B cell (primary cell): ENCODE data around the gene RUBCNL. TPM values are rescaled to one million over a fixed set of nuclear protein-coding genes. Genes with fewer than 3 reads are reported as not detected.

Experiments used
- ATAC-seq: fragments of 200-7000 bp; cut with Tn5 transposase; one replicate; pipeline ENCODE4 v1.10.0; 2021; ENCODE audit warnings: low read depth, mild to moderate bottlenecking, moderate number of reproducible peaks, moderate library complexity
- CTCF ChIA-PET: fragments of 350-600 bp; sonication (Branson Sonifier 250); formaldehyde crosslinking; loops from one replicate; lab custom pipeline; 2021; ENCODE audit warnings: antibody characterized with exemption, inconsistent platforms; lab: Charles Lee
- POLR2A ChIA-PET: fragments of 350-600 bp; sonication (Branson Sonifier 250); formaldehyde crosslinking; loops from one replicate; lab custom pipeline; 2021; ENCODE audit warnings: antibody characterized with exemption; lab: Charles Lee
- DNase-seq: peaks from one replicate; pipeline ENCODE4 v3.0.0; 2013
- H2AFZ ChIP-seq: 2 replicates; pipeline ENCODE4 v1.6.1; 2012; ENCODE audit warnings: mild to moderate bottlenecking, low read depth, low read length; ENCODE audit not compliant: insufficient read depth, poor library complexity, severe bottlenecking
- H3K27ac ChIP-seq, 2 donors: 1 replicate in 1 of 2; 2 replicates in 1 of 2; pipeline ENCODE4 v1.5.1; 2012 to 2013; ENCODE audit warnings: low read length in 2 of 2, mild to moderate bottlenecking in 2 of 2, moderate library complexity in 1 of 2
- H3K27me3 ChIP-seq, 4 experiments: fragments of 200-600 bp in 1 of 4; sonication (generic) in 1 of 4; replicated peaks in 1 of 4; 1 replicate in 2 of 4; 2 replicates in 2 of 4; pipeline versions ENCODE4 v1.6.1 to v1.7.0; 2013 to 2016; ENCODE audit warnings: low read length in 3 of 4, mild to moderate bottlenecking in 2 of 4, mixed read lengths in 1 of 4, moderate library complexity in 1 of 4; ENCODE audit not compliant: insufficient read depth in 4 of 4, control insufficient read depth in 3 of 4; ENCODE audit errors: control extremely low read depth in 1 of 4
- H3K36me3 ChIP-seq, 2 experiments: replicated peaks in 1 of 2; 1 replicate in 1 of 2; 2 replicates in 1 of 2; pipeline versions ENCODE4 v1.6.1 to v1.7.1; 2013; ENCODE audit warnings: low read length in 1 of 2; ENCODE audit not compliant: insufficient read depth in 2 of 2, control insufficient read depth in 1 of 2; ENCODE audit errors: control extremely low read depth in 1 of 2, extremely low read depth in 1 of 2
- H3K4me1 ChIP-seq, 2 donors: fragments of 200-600 bp in 1 of 2; sonication (generic) in 1 of 2; 1 replicate in 1 of 2; 2 replicates in 1 of 2; pipeline versions ENCODE4 v1.5.1 to v1.6.1; 2013 to 2017; ENCODE audit warnings: low read length in 2 of 2; ENCODE audit not compliant: control insufficient read depth in 2 of 2, insufficient read depth in 2 of 2
- H3K4me2 ChIP-seq: replicated peaks from 2 replicates; pipeline ENCODE3; 2012; ENCODE audit warnings: mild to moderate bottlenecking, low read depth, low read length; ENCODE audit not compliant: poor library complexity, severe bottlenecking
- H3K4me3 ChIP-seq, 5 experiments: fragments of 200-600 bp in 1 of 5; sonication (generic) in 1 of 5; 1 replicate in 3 of 5; 2 replicates in 2 of 5; pipeline versions ENCODE4 v1.5.1 to v1.7.0; 2011 to 2016; ENCODE audit warnings: low read length in 4 of 5, mild to moderate bottlenecking in 4 of 5, low read depth in 2 of 5, control low read depth in 1 of 5, moderate library complexity in 1 of 5; ENCODE audit not compliant: insufficient read depth in 1 of 5; ENCODE audit errors: control extremely low read depth in 1 of 5, extremely low read depth in 1 of 5
- H3K79me2 ChIP-seq: fragments of 200-600 bp; sonication (generic); one replicate; pipeline ENCODE4 v1.6.0; 2016; ENCODE audit warnings: low read length; ENCODE audit not compliant: control insufficient read depth, insufficient read depth
- H3K9ac ChIP-seq: fragments of 200-600 bp; sonication (generic); 2 replicates; pipeline ENCODE4 v1.6.1; 2017; ENCODE audit warnings: mild to moderate bottlenecking, low read length, moderate library complexity
- H3K9me3 ChIP-seq, 3 donors: one replicate each; pipeline versions ENCODE4 v1.6.1 to v1.7.1; 2013; ENCODE audit warnings: low read length in 2 of 3; ENCODE audit not compliant: control insufficient read depth in 2 of 3, insufficient read depth in 1 of 3; ENCODE audit errors: control extremely low read depth in 1 of 3
- H4K20me1 ChIP-seq: 2 replicates; pipeline ENCODE4 v1.6.0; 2012; ENCODE audit warnings: mild to moderate bottlenecking, low read length; ENCODE audit not compliant: insufficient read depth, control insufficient read depth, poor library complexity, severe bottlenecking
- H3K27ac Mint-ChIP-seq: one replicate; pipeline ENCODE4 v1.8.0; 2021; ENCODE audit warnings: mixed read lengths
- H3K27me3 Mint-ChIP-seq: one replicate; pipeline ENCODE4 v1.8.0; 2021; ENCODE audit warnings: mixed read lengths
- H3K4me1 Mint-ChIP-seq: one replicate; pipeline ENCODE4 v1.8.0; 2021; ENCODE audit warnings: mixed read lengths
- H3K4me3 Mint-ChIP-seq: one replicate; pipeline ENCODE4 v1.8.0; 2021; ENCODE audit warnings: mixed read lengths
- H3K9me3 Mint-ChIP-seq: one replicate; pipeline ENCODE4 v1.8.0; 2022; ENCODE audit warnings: mixed read lengths; ENCODE audit not compliant: insufficient read depth
- CTCF ChIP-seq: fragments of 200-600 bp; IDR thresholded peaks from one replicate; pipeline ENCODE4 v1.8.0; 2022; ENCODE audit warnings: antibody characterized with exemption, mild to moderate bottlenecking
- EZH2 ChIP-seq: IDR thresholded peaks from 2 replicates; pipeline ENCODE4 v1.6.1; 2012; ENCODE audit warnings: borderline replicate concordance, low read depth, mild to moderate bottlenecking, moderate library complexity, low read length; ENCODE audit not compliant: insufficient read depth, poor library complexity, severe bottlenecking
- WGBS: methylation state at CpG from one replicate; pipeline ENCODE4 v1.1.5; 2013; ENCODE audit warnings: missing lambda C conversion rate; ENCODE audit not compliant: insufficient coverage; 5-methylcytosine and 5-hydroxymethylcytosine counted together
- intact Hi-C: fragments of 100-400 bp; cut with micrococcal nuclease; formaldehyde crosslinking; loops from one replicate; pipeline ENCODE4 v1.10.0; 2022
- polyA plus RNA-seq: library from polyadenylated mRNA; depleted of rRNA; stranded (reverse); fragments of >200 nt; gene quantifications from 2 replicates; pipeline ENCODE4 v1.2.3, GENCODE V29; 2012
- total RNA-seq, 2 donors: library from RNA; stranded (reverse); fragments of 120-200 nt in 1 of 2; gene quantifications; 1 replicate in 1 of 2; 2 replicates in 1 of 2; pipeline versions ENCODE4 v1.2.3 to v1.2.4, GENCODE V29; 2013 to 2022

Gene RUBCNL
- total and polyA plus RNA-seq, 2 donors (not counting 1 experiment from before 2014, with no cell fraction given): 185 to 370 TPM

- Histone ChIP-seq H3K27me3 (no peaks in the 10 kb centered on the region), H3K36me3 (no peaks in the 10 kb centered on the region), H3K4me3 (no peak overlapping the region), H3K27ac (no peak overlapping the region), H3K9me3 (peaks cover 0 to 2% (median 1%) of the 10 kb centered on the region in 3 donors), H3K4me1 (no peaks in the 10 kb centered on the region), H3K4me2 (no peak overlapping the region), H2AFZ (no peak overlapping the region), H3K79me2 (no peaks in the 10 kb centered on the region), H4K20me1 (no peaks in the 10 kb centered on the region), H3K9ac (no peak overlapping the region)
- no peak for ATAC-seq
- H3K9me3 Mint-ChIP-seq: peaks cover 5% of the 10 kb centered on the region
- intact Hi-C loops: no loop called here
- ChIA-PET CTCF (interaction anchor here (1.3 to 2.4 kb wide), 2 partner anchors 10 to 16 kb away, joined by 3 to 12 read pairs; no protein-coding TSS in a partner anchor), POLR2A (no interaction called here)
- peaks cover 16% of the 10 kb centered on the region for H3K27me3 Mint-ChIP-seq
- H3K4me3 Mint-ChIP-seq: no peak overlapping the region
- H3K4me1 Mint-ChIP-seq: peaks cover 3% of the 10 kb centered on the region
- DNase-seq: no peak
- WGBS: no CpG with 5 or more reads among the region's 2 CpGs
- H3K27ac Mint-ChIP-seq: no peak overlapping the region
- TF ChIP-seq EZH2 (no peak), CTCF (no peak)
These were observed 75.8 kb downstream of the RUBCNL start for GRCh38 chr13:46311217-46311616.

- Mint-ChIP-seq H3K27me3 (peaks cover 16% of the 10 kb centered on the region), H3K27ac (no peak overlapping the region), H3K9me3 (peaks cover 5% of the 10 kb centered on the region), H3K4me3 (no peak overlapping the region), H3K4me1 (peaks cover 3% of the 10 kb centered on the region)
- Histone ChIP-seq H3K79me2 (no peaks in the 10 kb centered on the region), H4K20me1 (no peaks in the 10 kb centered on the region), H3K4me3 (no peak overlapping the region), H3K27ac (no peak overlapping the region), H3K36me3 (no peaks in the 10 kb centered on the region), H2AFZ (no peak overlapping the region), H3K9me3 (peaks cover 0 to 2% (median 1%) of the 10 kb centered on the region in 3 donors), H3K9ac (no peak overlapping the region), H3K4me1 (no peaks in the 10 kb centered on the region), H3K4me2 (no peak overlapping the region), H3K27me3 (no peaks in the 10 kb centered on the region)
- TF ChIP-seq CTCF (no peak), EZH2 (no peak)
- no peak for DNase-seq
- ATAC-seq: no peak
- CTCF ChIA-PET: no interaction called here
- no CpG with 5 or more reads among the region's 1 CpG for WGBS
- intact Hi-C loops: no loop called here
- POLR2A ChIA-PET: no interaction called here
These were observed 77.0 kb downstream of the RUBCNL start for GRCh38 chr13:46310066-46310465.
